Erythroblast (primary cell): ENCODE measurements around the gene ZBTB21.

ENCODE experiments used
- GATA1 ChIP-seq: IDR thresholded peaks from 2 replicates; pipeline ENCODE4 v1.6.1; 2011; ENCODE audit warnings: low read depth, mild to moderate bottlenecking, control low read depth, low read length, moderate library complexity
- POLR2A ChIP-seq: IDR thresholded peaks from 2 replicates; pipeline ENCODE4 v1.6.1; 2011; ENCODE audit warnings: mild to moderate bottlenecking, low read length

DNA sequence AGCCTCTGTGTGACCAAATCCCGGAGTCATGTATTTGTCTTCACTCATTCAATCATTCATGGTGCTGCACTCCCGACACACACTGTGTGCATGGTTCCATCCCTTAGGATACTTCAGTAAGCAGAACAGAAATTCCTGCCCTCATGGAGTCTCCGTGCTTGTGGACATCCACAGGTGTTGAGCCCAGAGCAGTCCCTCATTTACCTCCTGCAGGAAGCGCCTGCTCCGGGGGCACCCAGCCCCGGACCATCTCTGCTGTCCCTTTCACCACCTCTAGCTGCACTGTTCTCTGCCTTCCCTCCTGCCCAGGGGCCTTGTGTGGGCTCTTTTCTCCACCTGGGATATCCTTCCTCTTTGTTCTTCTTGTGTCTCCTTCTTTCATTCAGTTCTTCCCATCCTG, 9.5 kb upstream of the ZBTB21 start:
- TF ChIP-seq POLR2A (no peak), GATA1 (no peak)
